ENCODE results near the gene FBXW5.

Gene FBXW5

GRCh38 chr9:136977223-136977622 lies 32.7 kb upstream of the FBXW5 start, which contains the start of gene PTGDS:
TSS of gene PTGDS (plus strand) at chr9:136977504. CDS start at chr9:136977579, 75 bp downstream.
- no peak for DNase-seq

- DNase-seq = no peak
Observed at GRCh38 chr9:136975644-136976043, 31.1 kb upstream of the FBXW5 start.

GRCh38 chr9:136974817-136975535 lies 30.4 kb upstream of the FBXW5 start:
- DNase-seq = no peak

- DNase-seq = no peak
Observed at GRCh38 chr9:136973618-136974617, 29.4 kb upstream of the FBXW5 start.

- no peak for DNase-seq
Observed at GRCh38 chr9:136972743-136973142, 28.2 kb upstream of the FBXW5 start.

- DNase-seq = no peak
Observed at GRCh38 chr9:136972335-136972734, 27.8 kb upstream of the FBXW5 start.

- no peak for DNase-seq
Observed at GRCh38 chr9:136971746-136972145, 27.2 kb upstream of the FBXW5 start.

- DNase-seq = no peak
Observed at GRCh38 chr9:136970361-136970760, 25.8 kb upstream of the FBXW5 start.

GRCh38 chr9:136969774-136970173 lies 25.2 kb upstream of the FBXW5 start:
- DNase-seq = no peak

- no peak for DNase-seq
Observed at GRCh38 chr9:136969150-136969549, 24.6 kb upstream of the FBXW5 start.

GRCh38 chr9:136968333-136969127 lies 24.0 kb upstream of the FBXW5 start:
- no peak for DNase-seq

- DNase-seq = no peak
Observed at GRCh38 chr9:136965771-136966484, 21.4 kb upstream of the FBXW5 start.

GRCh38 chr9:136964833-136965422 lies 20.4 kb upstream of the FBXW5 start:
- no peak for DNase-seq

- no peak for DNase-seq
Observed at GRCh38 chr9:136964171-136964689, 19.7 kb upstream of the FBXW5 start.

GRCh38 chr9:136963751-136964150 lies 19.2 kb upstream of the FBXW5 start:
- DNase-seq = no peak

- no peak for DNase-seq
Observed at GRCh38 chr9:136963341-136963740, 18.8 kb upstream of the FBXW5 start.

- no peak for DNase-seq
Observed at GRCh38 chr9:136962701-136963248, 18.2 kb upstream of the FBXW5 start.

GRCh38 chr9:136962163-136962562 lies 17.6 kb upstream of the FBXW5 start:
- DNase-seq = no peak

- peak; percentile 17 for DNase-seq
Observed at GRCh38 chr9:136961279-136962065, 16.9 kb upstream of the FBXW5 start.

GRCh38 chr9:136960938-136961275 lies 16.4 kb upstream of the FBXW5 start:
- no peak for DNase-seq
